ENCODE data around the gene ABCA8. TPM values are rescaled to one million over a fixed set of nuclear protein-coding genes. Genes with fewer than 3 reads are reported as not detected.

Gene ABCA8
- total RNA-seq, 1 donor from 2014 or later = 38.3 TPM

DNA sequence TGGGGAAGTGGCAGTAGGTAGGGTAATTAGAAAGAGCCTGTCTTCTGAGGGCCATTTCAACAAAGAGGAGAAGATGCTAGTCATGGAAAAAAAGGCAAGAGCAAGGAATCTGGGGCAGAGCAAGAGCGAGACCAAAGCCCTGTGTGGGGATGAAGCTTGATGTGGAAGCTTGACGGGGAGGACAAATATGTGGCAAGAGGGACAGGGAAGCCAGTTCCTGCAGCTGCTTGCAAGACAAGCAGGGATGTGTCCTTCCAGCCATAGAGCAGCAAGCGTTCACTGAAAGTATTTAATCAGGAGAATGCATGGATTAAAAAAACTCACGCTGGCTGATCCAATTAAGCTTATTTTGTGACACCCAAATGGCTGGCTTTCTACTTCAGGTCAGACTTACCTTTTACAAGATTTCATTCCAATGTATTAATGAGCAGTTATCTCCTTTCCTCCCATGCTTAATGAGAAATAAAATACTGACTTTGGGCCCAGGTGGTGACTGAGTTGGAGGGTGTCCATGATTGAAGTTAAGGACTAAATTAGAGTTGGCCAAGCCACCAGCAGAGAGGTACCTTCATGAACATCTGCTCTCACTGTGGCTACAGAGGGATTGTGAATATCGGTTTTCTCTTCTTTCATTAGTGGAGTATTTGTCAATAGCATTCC is 76.8 kb downstream of the ABCA8 start:
- no peak overlapping the region for H3K27ac ChIP-seq
- intact Hi-C loops (cut with DNase I) = no loop called here
- no peaks in the 10 kb centered on the region for H3K36me3 ChIP-seq
- ATAC-seq (no peak), DNase-seq (no peak)
- H3K4me3 ChIP-seq = no peak overlapping the region
- no peak for TF ChIP-seq CTCF (IDR thresholded peaks at IDR 0.05)
- H3K4me1 ChIP-seq = no peaks in the 10 kb centered on the region
- no peaks in the 10 kb centered on the region for H3K27me3 ChIP-seq (ENCODE audit: low read depth)
- peaks cover 7% of the 10 kb centered on the region for H3K9me3 ChIP-seq

GRCh38 chr17:68871447-68871846 is 83.7 kb downstream of the ABCA8 start:
- ATAC-seq (no peak), DNase-seq (no peak)
- intact Hi-C loops (cut with DNase I) = no loop called here
- TF ChIP-seq CTCF (IDR thresholded peaks at IDR 0.05) = no peak
- Histone ChIP-seq H3K4me1 (no peaks in the 10 kb centered on the region), H3K27ac (no peak overlapping the region), H3K9me3 (no peaks in the 10 kb centered on the region), H3K27me3 (ENCODE audit: low read depth) (no peaks in the 10 kb centered on the region), H3K4me3 (no peak overlapping the region), H3K36me3 (no peaks in the 10 kb centered on the region)

DNA sequence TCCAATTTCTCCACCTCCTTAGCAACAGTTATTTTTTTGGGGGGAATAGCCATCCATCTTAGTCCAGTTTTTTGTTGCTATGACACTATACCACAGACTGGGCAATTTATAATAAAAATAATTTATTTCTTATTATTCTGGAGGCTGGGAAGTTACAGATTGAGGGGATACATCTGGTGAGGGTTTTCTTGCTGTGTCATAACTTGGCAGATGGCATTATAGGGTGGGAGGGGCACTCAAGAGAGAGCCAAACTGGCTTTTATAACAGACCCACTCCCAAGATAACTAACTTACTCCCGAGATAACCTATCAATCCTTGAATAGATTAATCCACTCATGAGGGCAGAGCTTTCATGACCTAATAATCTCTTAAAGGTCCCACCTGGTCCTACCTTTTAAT is 84.2 kb downstream of the ABCA8 start:
- H3K4me3 ChIP-seq = no peak overlapping the region
- ATAC-seq = no peak
- H3K36me3 ChIP-seq = no peaks in the 10 kb centered on the region
- no peak overlapping the region for H3K27ac ChIP-seq
- H3K4me1 ChIP-seq = no peaks in the 10 kb centered on the region
- TF ChIP-seq CTCF (IDR thresholded peaks at IDR 0.05) = no peak
- intact Hi-C loops (cut with DNase I) = no loop called here
- H3K9me3 ChIP-seq = no peaks in the 10 kb centered on the region
- H3K27me3 ChIP-seq (ENCODE audit: low read depth) = no peaks in the 10 kb centered on the region
- no peak for DNase-seq

DNA sequence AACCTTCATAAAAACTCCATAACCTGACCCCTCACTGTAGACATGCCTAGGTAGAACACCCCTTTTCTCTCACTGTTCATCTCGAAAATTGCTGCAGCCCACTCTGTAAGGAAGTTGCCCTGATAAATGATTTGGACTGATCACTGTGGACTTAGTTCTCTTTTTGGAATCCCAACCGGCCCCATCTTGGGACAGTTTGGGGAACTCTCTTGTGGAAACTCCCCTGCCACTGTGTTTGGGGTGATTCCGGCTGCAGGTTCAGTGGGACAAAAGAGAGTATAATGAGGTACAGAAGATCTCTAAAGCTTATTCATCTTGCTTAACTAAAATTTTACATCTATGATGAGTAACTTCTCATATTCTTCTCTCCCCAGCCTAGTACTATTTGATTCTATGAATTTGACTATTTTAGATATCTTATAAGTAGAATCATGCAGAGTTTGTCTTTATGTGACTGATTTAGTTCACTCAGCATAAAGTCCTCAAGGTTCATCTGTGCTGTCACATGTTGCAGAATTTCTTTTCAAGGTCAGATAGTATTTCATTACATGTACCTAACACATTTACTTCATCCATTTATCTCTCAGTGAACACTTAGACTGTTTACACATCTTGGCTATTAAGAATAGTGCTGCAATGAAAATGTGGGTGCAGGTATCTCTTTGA is 84.9 kb downstream of the ABCA8 start:
- Histone ChIP-seq H3K4me1 (no peaks in the 10 kb centered on the region), H3K27ac (no peak overlapping the region), H3K27me3 (ENCODE audit: low read depth) (no peaks in the 10 kb centered on the region), H3K36me3 (no peaks in the 10 kb centered on the region), H3K4me3 (no peak overlapping the region), H3K9me3 (no peaks in the 10 kb centered on the region)
- ATAC-seq = no peak
- no peak for DNase-seq
- intact Hi-C loops (cut with DNase I) = no loop called here
- TF ChIP-seq CTCF (IDR thresholded peaks at IDR 0.05) = no peak

DNA sequence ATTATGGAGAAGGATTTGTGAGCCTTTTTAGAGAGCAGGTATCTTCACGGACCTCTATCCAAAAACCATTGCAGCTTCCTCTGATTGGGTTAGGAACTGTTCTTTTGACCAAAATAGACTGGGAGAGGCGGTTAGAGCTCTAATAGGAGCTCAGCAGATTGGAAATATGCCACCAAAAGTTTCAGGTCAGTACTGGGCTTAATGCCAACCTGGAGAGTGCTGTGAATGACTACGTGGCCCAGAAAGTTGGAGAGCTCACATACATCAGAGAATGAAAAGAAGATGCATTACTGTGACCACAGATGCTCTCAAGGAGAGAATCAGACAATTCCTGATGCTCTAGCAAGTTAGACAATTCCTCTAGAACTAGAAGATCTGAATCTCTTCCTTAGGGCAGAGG is 86.5 kb downstream of the ABCA8 start:
- Histone ChIP-seq H3K4me1 (no peaks in the 10 kb centered on the region), H3K27me3 (ENCODE audit: low read depth) (no peaks in the 10 kb centered on the region), H3K9me3 (no peaks in the 10 kb centered on the region), H3K4me3 (no peak overlapping the region), H3K36me3 (no peaks in the 10 kb centered on the region), H3K27ac (no peak overlapping the region)
- no peak for DNase-seq
- ATAC-seq = peak in 1 of 2 donors; percentile 54
- intact Hi-C loops (cut with DNase I) = no loop called here
- TF ChIP-seq CTCF (IDR thresholded peaks at IDR 0.05) = no peak

Measured in lower lobe of right lung (tissue), 2 donors.